Measurements from ENCODE around the gene MASP1. TPM values are rescaled to one million over a fixed set of nuclear protein-coding genes. Genes with fewer than 3 reads are reported as not detected.
A peak's percentile ranks its signal among the peaks of the same experiment; 100 is the strongest.

MASP1 gene
- total RNA-seq, 2 donors from 2014 or later, result 0.52 to 11.1 TPM

- intact Hi-C loops (cut with DNase I), result no loop called here
- H3K36me3 ChIP-seq, result no peaks in the 10 kb centered on the region
- no peak for DNase-seq
- no peaks in the 10 kb centered on the region for H3K27me3 ChIP-seq
- no peak overlapping the region for H3K27ac ChIP-seq
- H3K9me3 ChIP-seq, result no peaks in the 10 kb centered on the region
- H3K4me3 ChIP-seq, result no peak overlapping the region
- no peaks in the 10 kb centered on the region for H3K4me1 ChIP-seq
- TF ChIP-seq CTCF (IDR thresholded peaks at IDR 0.05), result no peak
- H3K9ac ChIP-seq (ENCODE audit: low read depth in 2 of 2, low read length in 2 of 2), result no peak overlapping the region
Observed at GRCh38 chr3:187193181-187193580, 98.4 kb downstream of the MASP1 start.

- no peaks in the 10 kb centered on the region for H3K27me3 ChIP-seq
- no peak for TF ChIP-seq CTCF (IDR thresholded peaks at IDR 0.05)
- DNase-seq, result no peak
- no peaks in the 10 kb centered on the region for H3K9me3 ChIP-seq
- H3K36me3 ChIP-seq, result no peaks in the 10 kb centered on the region
- intact Hi-C loops (cut with DNase I), result no loop called here
- no peak overlapping the region for H3K9ac ChIP-seq (ENCODE audit: low read depth in 2 of 2, low read length in 2 of 2)
- H3K27ac ChIP-seq, result no peak overlapping the region
- H3K4me1 ChIP-seq, result no peaks in the 10 kb centered on the region
- no peak overlapping the region for H3K4me3 ChIP-seq
Observed at GRCh38 chr3:187191271-187191670, 100.3 kb downstream of the MASP1 start.

- no peak overlapping the region for H3K4me3 ChIP-seq
- no peaks in the 10 kb centered on the region for H3K9me3 ChIP-seq
- TF ChIP-seq CTCF (IDR thresholded peaks at IDR 0.05), result no peak
- no peak overlapping the region for H3K9ac ChIP-seq (ENCODE audit: low read depth in 2 of 2, low read length in 2 of 2)
- intact Hi-C loops (cut with DNase I), result no loop called here
- no peaks in the 10 kb centered on the region for H3K27me3 ChIP-seq
- no peak for DNase-seq
- H3K4me1 ChIP-seq, result no peaks in the 10 kb centered on the region
- no peaks in the 10 kb centered on the region for H3K36me3 ChIP-seq
- H3K27ac ChIP-seq, result no peak overlapping the region
Observed at GRCh38 chr3:187188931-187189330, 102.6 kb downstream of the MASP1 start.

- intact Hi-C loops (cut with DNase I), result no loop called here
- TF ChIP-seq CTCF (IDR thresholded peaks at IDR 0.05), result no peak
- Histone ChIP-seq H3K36me3 (no peaks in the 10 kb centered on the region), H3K27ac (peak overlapping the region; percentile 33), H3K9me3 (no peaks in the 10 kb centered on the region), H3K27me3 (no peaks in the 10 kb centered on the region), H3K9ac (ENCODE audit: low read depth in 2 of 2, low read length in 2 of 2) (no peak overlapping the region), H3K4me1 (no peaks in the 10 kb centered on the region), H3K4me3 (no peak overlapping the region)
- DNase-seq, result peak; percentile 22
Observed at GRCh38 chr3:187186801-187187421, 104.6 kb downstream of the MASP1 start.

GRCh38 chr3:187186375-187186774 lies 105.2 kb downstream of the MASP1 start:
- Histone ChIP-seq H3K27ac (no peak overlapping the region), H3K4me3 (no peak overlapping the region), H3K9ac (ENCODE audit: low read depth in 2 of 2, low read length in 2 of 2) (no peak overlapping the region), H3K4me1 (no peaks in the 10 kb centered on the region), H3K27me3 (no peaks in the 10 kb centered on the region), H3K9me3 (no peaks in the 10 kb centered on the region), H3K36me3 (no peaks in the 10 kb centered on the region)
- intact Hi-C loops (cut with DNase I), result no loop called here
- DNase-seq, result no peak
- no peak for TF ChIP-seq CTCF (IDR thresholded peaks at IDR 0.05)
